Right renal cortex interstitium (tissue), 3 donors: ENCODE results near the gene GLG1. TPM values are rescaled to one million over a fixed set of nuclear protein-coding genes. Genes with fewer than 3 reads are reported as not detected.

Source experiments
- DNase-seq, 3 donors: peaks; one replicate each; pipeline ENCODE4 v3.0.0-alpha.2; 2013; ENCODE audit warnings: low read depth in 3 of 3, low spot score in 2 of 3
- polyA plus RNA-seq, 3 donors: library from polyadenylated mRNA; unstranded; fragments of 120-200 nt; gene quantifications; one replicate each; pipeline ENCODE4 v1.2.1, GENCODE V29; 2013; ENCODE audit not compliant: insufficient read length in 3 of 3

Gene GLG1
- polyA plus RNA-seq, 3 donors: 153 to 159 (median 155) TPM

GRCh38 chr16:74611721-74612120 lies 4.8 kb upstream of the GLG1 start:
- DNase-seq: no peak

GRCh38 chr16:74608944-74609343 lies 2.0 kb upstream of the GLG1 start:
- DNase-seq: no peak

GRCh38 chr16:74608381-74608780 lies 1.5 kb upstream of the GLG1 start:
- DNase-seq: no peak

GRCh38 chr16:74607962-74608356 lies 1.0 kb upstream of the GLG1 start:
- no peak for DNase-seq

- DNase-seq: peak in 1 of 3 donors; percentile 54
Measured at GRCh38 chr16:74607310-74607961, 522 bp upstream of the GLG1 start.

GRCh38 chr16:74605746-74606520 lies 981 bp downstream of the GLG1 start:
- DNase-seq: no peak

- DNase-seq: no peak
Measured at GRCh38 chr16:74605332-74605731, 1.6 kb downstream of the GLG1 start.

GRCh38 chr16:74603848-74604247 lies 3.1 kb downstream of the GLG1 start:
- DNase-seq: no peak

- no peak for DNase-seq
Measured at GRCh38 chr16:74601126-74601871, 5.6 kb downstream of the GLG1 start.

- no peak for DNase-seq
Measured at GRCh38 chr16:74596586-74596985, 10.3 kb downstream of the GLG1 start.

- DNase-seq: no peak
Measured at GRCh38 chr16:74592847-74593246, 14.1 kb downstream of the GLG1 start.

GRCh38 chr16:74591876-74592650 lies 14.9 kb downstream of the GLG1 start:
- no peak for DNase-seq

GRCh38 chr16:74586948-74587347 lies 20.0 kb downstream of the GLG1 start:
- no peak for DNase-seq

GRCh38 chr16:74585846-74586443 lies 21.0 kb downstream of the GLG1 start:
- DNase-seq: no peak

- DNase-seq: no peak
Measured at GRCh38 chr16:74583926-74584666, 22.8 kb downstream of the GLG1 start.

GRCh38 chr16:74582970-74583369 lies 23.9 kb downstream of the GLG1 start:
- DNase-seq: no peak

- DNase-seq: no peak
Measured at GRCh38 chr16:74580833-74581232, 26.1 kb downstream of the GLG1 start.

GRCh38 chr16:74578838-74579237 lies 28.1 kb downstream of the GLG1 start:
- DNase-seq: no peak

- no peak for DNase-seq
Measured at GRCh38 chr16:74578433-74578832, 28.5 kb downstream of the GLG1 start.

- no peak for DNase-seq
Measured at GRCh38 chr16:74577882-74578366, 29.0 kb downstream of the GLG1 start.
